Fibroblast of the conjunctiva (primary cell): ENCODE results near the gene KATNAL2.

Source experiments
- DNase-seq: peaks from one replicate; pipeline ENCODE4 v3.0.0-alpha.2; 2010; ENCODE audit warnings: low read depth

Gene KATNAL2

GRCh38 chr18:47113796-47114540 lies 196.6 kb downstream of the KATNAL2 start:
- DNase-seq, result no peak

GRCh38 chr18:47115205-47115604 lies 197.8 kb downstream of the KATNAL2 start:
- DNase-seq, result no peak

GRCh38 chr18:47118981-47119380 lies 201.6 kb downstream of the KATNAL2 start:
- DNase-seq, result no peak

- no peak for DNase-seq
These were observed 203.0 kb downstream of the KATNAL2 start for GRCh38 chr18:47120428-47120827.

- DNase-seq, result no peak
These were observed 203.7 kb downstream of the KATNAL2 start for GRCh38 chr18:47121146-47121545.

- no peak for DNase-seq
These were observed 223.9 kb downstream of the KATNAL2 start for GRCh38 chr18:47141289-47141688.

GRCh38 chr18:47143153-47143552 lies 225.8 kb downstream of the KATNAL2 start:
- no peak for DNase-seq

GRCh38 chr18:47143899-47144485 lies 226.6 kb downstream of the KATNAL2 start:
- DNase-seq, result no peak

GRCh38 chr18:47146206-47146605 lies 228.8 kb downstream of the KATNAL2 start:
- DNase-seq, result no peak

- no peak for DNase-seq
These were observed 232.1 kb downstream of the KATNAL2 start for GRCh38 chr18:47149457-47150028.

GRCh38 chr18:47150029-47150823 lies 232.8 kb downstream of the KATNAL2 start, which contains the start of gene HDHD2:
TSS of gene HDHD2 (minus strand) at chr18:47150500. CDS start at chr18:47136439, 14,061 bp downstream.
- DNase-seq, result peak; percentile 54

GRCh38 chr18:47150824-47151366 lies 233.5 kb downstream of the KATNAL2 start:
- no peak for DNase-seq

GRCh38 chr18:47151439-47151838 lies 234.0 kb downstream of the KATNAL2 start:
- DNase-seq, result no peak
